Left lung (tissue), 10 donors: ENCODE data around the gene TMEM131. TPM values are rescaled to one million over a fixed set of nuclear protein-coding genes. Genes with fewer than 3 reads are reported as not detected.

ENCODE experiments used
- ATAC-seq: fragments of 200-7000 bp; cut with Tn5 transposase; one replicate; pipeline ENCODE4 v1.9.1; 2020; ENCODE audit warnings: moderate library complexity
- DNase-seq, 4 donors: peaks; one replicate each; pipeline ENCODE4 v3.0.0-alpha.2; 2013 to 2020
- H3K27ac ChIP-seq, 2 donors: fragments of 200-600 bp; sonication (generic) in 1 of 2; one replicate each; pipeline versions ENCODE4 v1.5.0 to v1.8.0; 2020 to 2021
- H3K27me3 ChIP-seq, 2 donors: fragments of 200-600 bp; sonication (generic) in 1 of 2; one replicate each; pipeline versions ENCODE4 v1.5.0 to v1.8.0; 2020 to 2021
- H3K36me3 ChIP-seq, 2 donors: fragments of 200-600 bp; sonication (generic) in 1 of 2; one replicate each; pipeline versions ENCODE4 v1.5.0 to v1.8.0; 2020 to 2021
- H3K4me1 ChIP-seq, 2 donors: fragments of 200-600 bp; one replicate each; pipeline ENCODE4 v1.8.0; 2021
- H3K4me3 ChIP-seq, 2 donors: fragments of 200-600 bp; sonication (generic) in 1 of 2; one replicate each; pipeline versions ENCODE4 v1.5.0 to v1.8.0; 2020 to 2021; ENCODE audit warnings: mild to moderate bottlenecking in 1 of 2
- H3K9me3 ChIP-seq, 2 donors: fragments of 200-600 bp; sonication (generic) in 1 of 2; one replicate each; pipeline versions ENCODE4 v1.5.0 to v1.8.0; 2020 to 2021
- CTCF ChIP-seq, 2 donors: fragments of 200-600 bp; sonication (generic) in 1 of 2; IDR thresholded peaks; one replicate each; pipeline versions ENCODE4 v1.5.0 to v1.8.0; 2021; ENCODE audit warnings: antibody characterized with exemption in 2 of 2
- intact Hi-C, 2 donors: fragments of 100-400 bp; cut with DNase I; formaldehyde crosslinking; loops; one replicate each; pipeline versions ENCODE4 v1.11.2 to v1.14.2; 2022
- polyA plus RNA-seq, 6 donors: library from polyadenylated mRNA; unstranded; fragments of 120-200 nt; gene quantifications; one replicate each; pipeline ENCODE4 v1.2.1, GENCODE V29; 2013; ENCODE audit not compliant: insufficient read length in 6 of 6
- total RNA-seq, 2 donors: library from RNA; stranded (reverse); fragmentation: NEBNext Ultra II Directional; extraction: Animal tissue kit (Norgen Biotek cat#: 25700); gene quantifications; one replicate each; pipeline ENCODE4 v1.2.1, GENCODE V29; 2021
- donor health status: DM: no; HTN: yes; CAD: no.
- donor health status: DM: no; HTN: no; CAD: no.

The TMEM131 gene
- total and polyA plus RNA-seq, 8 donors = 43.9 to 52.0 (median 47.8) TPM

GRCh38 chr2:97749581-97749980 is 246.2 kb downstream of the TMEM131 start:
- Histone ChIP-seq H3K9me3 (no peaks in the 10 kb centered on the region), H3K27ac (no peak overlapping the region), H3K27me3 (no peaks in the 10 kb centered on the region), H3K4me1 (no peaks in the 10 kb centered on the region), H3K36me3 (peaks cover 0 to 13% of the 10 kb centered on the region in 2 donors), H3K4me3 (no peak overlapping the region)
- TF ChIP-seq CTCF (IDR thresholded peaks at IDR 0.05) = no peak
- intact Hi-C loops = no loop called here
- DNase-seq (no peak), ATAC-seq (no peak)

GRCh38 chr2:97747716-97748115 is 248.0 kb downstream of the TMEM131 start:
- no peak overlapping the region for H3K27ac ChIP-seq
- no peaks in the 10 kb centered on the region for H3K27me3 ChIP-seq
- H3K9me3 ChIP-seq = no peaks in the 10 kb centered on the region
- no peak for ATAC-seq
- H3K4me1 ChIP-seq = no peaks in the 10 kb centered on the region
- H3K36me3 ChIP-seq = peaks cover 0 to 9% of the 10 kb centered on the region in 2 donors
- no peak for TF ChIP-seq CTCF (IDR thresholded peaks at IDR 0.05)
- DNase-seq = peak in 1 of 4 donors; percentile 10
- intact Hi-C loops = no loop called here
- no peak overlapping the region for H3K4me3 ChIP-seq

GRCh38 chr2:97747285-97747684 is 248.5 kb downstream of the TMEM131 start:
- peaks cover 0 to 9% of the 10 kb centered on the region in 2 donors for H3K36me3 ChIP-seq
- no peak for TF ChIP-seq CTCF (IDR thresholded peaks at IDR 0.05)
- DNase-seq = no peak
- ATAC-seq = no peak
- intact Hi-C loops = no loop called here
- H3K27ac ChIP-seq = no peak overlapping the region
- H3K4me3 ChIP-seq = no peak overlapping the region
- H3K9me3 ChIP-seq = no peaks in the 10 kb centered on the region
- H3K27me3 ChIP-seq = no peaks in the 10 kb centered on the region
- H3K4me1 ChIP-seq = no peaks in the 10 kb centered on the region

GRCh38 chr2:97745474-97746174 is 250.1 kb downstream of the TMEM131 start:
- H3K36me3 ChIP-seq = peaks cover 0 to 9% of the 10 kb centered on the region in 2 donors
- TF ChIP-seq CTCF (IDR thresholded peaks at IDR 0.05) = no peak
- DNase-seq = peak in 1 of 4 donors; percentile 24
- no peaks in the 10 kb centered on the region for H3K9me3 ChIP-seq
- ATAC-seq = no peak
- no peak overlapping the region for H3K27ac ChIP-seq
- intact Hi-C loops = no loop called here
- no peaks in the 10 kb centered on the region for H3K4me1 ChIP-seq
- H3K27me3 ChIP-seq = no peaks in the 10 kb centered on the region
- no peak overlapping the region for H3K4me3 ChIP-seq

GRCh38 chr2:97743913-97744312 is 251.8 kb downstream of the TMEM131 start:
- ATAC-seq = no peak
- intact Hi-C loops = no loop called here
- Histone ChIP-seq H3K9me3 (no peaks in the 10 kb centered on the region), H3K27ac (no peak overlapping the region), H3K27me3 (peaks cover 0 to 6% of the 10 kb centered on the region in 2 donors), H3K4me1 (no peaks in the 10 kb centered on the region), H3K4me3 (no peak overlapping the region), H3K36me3 (peaks cover 0 to 9% of the 10 kb centered on the region in 2 donors)
- DNase-seq = peak in 1 of 4 donors; percentile 3
- no peak for TF ChIP-seq CTCF (IDR thresholded peaks at IDR 0.05)
